BLaER1 (cell line): ENCODE results near the gene DGKB.

ENCODE experiments used
- H3K27ac ChIP-seq: shearing (Covaris generic); formaldehyde crosslinking; 2 replicates; pipeline ENCODE4 v1.8.1; 2022
- H3K27me3 ChIP-seq: shearing (Covaris generic); formaldehyde crosslinking; 2 replicates; pipeline ENCODE4 v1.8.1; 2022
- H3K36me3 ChIP-seq: shearing (Covaris generic); formaldehyde crosslinking; 2 replicates; pipeline ENCODE4 v1.8.1; 2022
- H3K4me1 ChIP-seq: shearing (Covaris generic); formaldehyde crosslinking; 2 replicates; pipeline ENCODE4 v1.8.1; 2022
- H3K4me2 ChIP-seq: shearing (Covaris generic); formaldehyde crosslinking; 2 replicates; pipeline ENCODE4 v1.8.1; 2022
- H3K4me3 ChIP-seq: shearing (Covaris generic); formaldehyde crosslinking; 2 replicates; pipeline ENCODE4 v1.8.1; 2022
- H3K9ac ChIP-seq: shearing (Covaris generic); formaldehyde crosslinking; 2 replicates; pipeline ENCODE4 v1.8.1; 2022
- H3K9me3 ChIP-seq: shearing (Covaris generic); formaldehyde crosslinking; 2 replicates; pipeline ENCODE4 v1.8.1; 2022
- H4K20me1 ChIP-seq: shearing (Covaris generic); formaldehyde crosslinking; 2 replicates; pipeline ENCODE4 v1.8.1; 2022
- Cebpa-rat ChIP-seq: shearing (Covaris generic); IDR thresholded peaks from 2 replicates; pipeline ENCODE4 v1.8.1; 2022

DGKB gene

DNA sequence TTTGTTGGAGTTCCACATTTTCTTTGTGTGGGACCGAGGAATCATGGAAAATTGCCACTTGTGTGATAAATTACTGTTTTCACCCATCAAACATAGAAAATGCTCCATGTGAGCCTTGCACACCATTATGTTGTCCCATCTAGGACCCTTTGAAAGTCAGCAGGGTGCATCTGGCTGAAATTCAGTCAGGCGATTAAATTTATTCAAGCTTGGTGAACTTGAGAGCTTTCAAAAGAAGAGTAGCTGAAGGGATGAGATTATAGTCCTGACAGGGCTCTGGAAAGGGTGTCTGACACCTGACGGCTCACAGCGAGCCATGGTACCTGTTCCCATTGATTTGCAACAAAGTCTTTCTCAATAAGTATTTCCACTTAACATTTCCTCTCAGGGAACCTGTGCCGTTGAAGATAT, 513.4 kb downstream of the DGKB start:
- no peak for TF ChIP-seq Cebpa-rat
- no peak overlapping the region for H3K4me2 ChIP-seq
- no peak overlapping the region for H3K9ac ChIP-seq
- no peak overlapping the region for H3K4me3 ChIP-seq
- no peaks in the 10 kb centered on the region for H4K20me1 ChIP-seq
- no peaks in the 10 kb centered on the region for H3K36me3 ChIP-seq
- no peaks in the 10 kb centered on the region for H3K9me3 ChIP-seq
- H3K27ac ChIP-seq: no peak overlapping the region
- no peaks in the 10 kb centered on the region for H3K4me1 ChIP-seq
- no peaks in the 10 kb centered on the region for H3K27me3 ChIP-seq

GRCh38 chr7:14385074-14385473, 517.5 kb downstream of the DGKB start:
- Histone ChIP-seq H4K20me1 (no peaks in the 10 kb centered on the region), H3K36me3 (no peaks in the 10 kb centered on the region)

DNA sequence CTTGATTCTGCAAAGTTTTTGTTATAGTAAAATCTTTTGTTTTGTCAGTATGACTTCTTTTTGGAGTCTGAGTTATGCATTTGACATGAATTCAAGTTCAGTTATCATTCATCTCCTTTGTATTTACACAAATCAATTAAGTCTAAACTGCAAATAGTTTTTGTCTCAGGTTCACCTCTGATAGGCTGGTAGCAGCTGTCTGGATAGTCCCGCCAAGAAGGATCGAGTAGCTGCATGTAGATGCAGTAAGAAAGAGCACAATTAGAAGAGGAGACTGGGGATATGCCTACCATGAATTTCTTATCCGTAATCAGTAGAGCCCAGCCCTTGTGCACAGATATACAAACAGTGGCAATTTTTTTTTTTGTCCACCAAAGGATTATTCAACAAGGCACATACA, 520.6 kb downstream of the DGKB start:
- H3K4me2 ChIP-seq: 0 out of 2 replicates have a peak overlapping the region, but pooled peaks have one; percentile 5
- no peak for TF ChIP-seq Cebpa-rat
- no peaks in the 10 kb centered on the region for H3K9me3 ChIP-seq
- H4K20me1 ChIP-seq: no peaks in the 10 kb centered on the region
- no peak overlapping the region for H3K27ac ChIP-seq
- H3K4me1 ChIP-seq: peaks cover 19% of the 10 kb centered on the region
- H3K4me3 ChIP-seq: no peak overlapping the region
- H3K9ac ChIP-seq: no peak overlapping the region
- H3K27me3 ChIP-seq: no peaks in the 10 kb centered on the region
- H3K36me3 ChIP-seq: no peaks in the 10 kb centered on the region

More at GRCh38 chr7:14385074-14385473, 517.5 kb downstream of the DGKB start:
- Histone ChIP-seq H3K9ac (no peak overlapping the region), H3K4me2 (no peak overlapping the region), H3K9me3 (no peaks in the 10 kb centered on the region), H3K27me3 (no peaks in the 10 kb centered on the region), H3K4me1 (0 out of 2 replicates have a peak, but pooled peaks cover 6% of the 10 kb centered on the region), H3K27ac (no peak overlapping the region), H3K4me3 (no peak overlapping the region)
- TF ChIP-seq Cebpa-rat: no peak

GRCh38 chr7:14381306-14381705, 521.2 kb downstream of the DGKB start:
- Histone ChIP-seq H4K20me1 (no peaks in the 10 kb centered on the region), H3K27ac (no peak overlapping the region), H3K4me2 (0 out of 2 replicates have a peak overlapping the region, but pooled peaks have one; percentile 5), H3K9ac (no peak overlapping the region), H3K4me3 (no peak overlapping the region), H3K4me1 (peaks cover 26% of the 10 kb centered on the region), H3K9me3 (no peaks in the 10 kb centered on the region), H3K27me3 (no peaks in the 10 kb centered on the region), H3K36me3 (no peaks in the 10 kb centered on the region)
- TF ChIP-seq Cebpa-rat: no peak

GRCh38 chr7:14380881-14381280, 521.7 kb downstream of the DGKB start:
- Histone ChIP-seq H3K4me3 (no peak overlapping the region), H3K36me3 (no peaks in the 10 kb centered on the region), H3K9me3 (no peaks in the 10 kb centered on the region), H3K4me2 (no peak overlapping the region), H3K4me1 (peaks cover 30% of the 10 kb centered on the region), H3K9ac (no peak overlapping the region), H4K20me1 (no peaks in the 10 kb centered on the region), H3K27ac (no peak overlapping the region), H3K27me3 (no peaks in the 10 kb centered on the region)
- no peak for TF ChIP-seq Cebpa-rat

- no peaks in the 10 kb centered on the region for H3K27me3 ChIP-seq
- peak overlapping the region; percentile 64 for H3K4me2 ChIP-seq
- H3K36me3 ChIP-seq: no peaks in the 10 kb centered on the region
- no peak overlapping the region for H3K4me3 ChIP-seq
- H3K4me1 ChIP-seq: peaks cover 50% of the 10 kb centered on the region
- no peak overlapping the region for H3K9ac ChIP-seq
- no peak for TF ChIP-seq Cebpa-rat
- no peaks in the 10 kb centered on the region for H4K20me1 ChIP-seq
- no peaks in the 10 kb centered on the region for H3K9me3 ChIP-seq
- H3K27ac ChIP-seq: peak overlapping the region; percentile 51; the same call in 1 of the 2 replicates
These were observed 524.8 kb downstream of the DGKB start for GRCh38 chr7:14377646-14378266.

DNA sequence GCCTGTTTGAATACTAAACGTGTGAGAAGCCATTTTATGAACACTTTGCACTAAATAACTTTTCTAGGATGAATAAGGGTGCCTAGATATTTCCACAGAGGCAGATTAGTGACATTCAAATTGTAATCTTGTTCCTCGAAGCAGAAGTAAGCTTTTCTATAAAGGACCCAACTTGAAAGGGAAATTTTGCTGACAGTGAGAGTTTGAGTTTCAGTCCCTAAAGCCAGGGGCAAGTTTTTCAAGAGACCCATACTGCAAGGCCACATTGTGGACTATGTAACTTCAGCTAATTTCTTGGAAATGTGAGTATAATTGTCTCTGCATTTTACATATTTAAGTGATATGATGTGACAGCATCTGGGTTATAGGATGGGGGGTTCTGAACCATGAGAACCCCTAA, 525.8 kb downstream of the DGKB start:
- no peaks in the 10 kb centered on the region for H3K27me3 ChIP-seq
- H3K4me2 ChIP-seq: peak overlapping the region; percentile 64
- TF ChIP-seq Cebpa-rat: no peak
- H4K20me1 ChIP-seq: no peaks in the 10 kb centered on the region
- H3K27ac ChIP-seq: peak overlapping the region; percentile 18; the same call in 1 of the 2 replicates
- no peak overlapping the region; the same call in 1 of the 2 replicates for H3K9ac ChIP-seq
- H3K36me3 ChIP-seq: no peaks in the 10 kb centered on the region
- H3K4me3 ChIP-seq: no peak overlapping the region
- H3K9me3 ChIP-seq: no peaks in the 10 kb centered on the region
- peaks cover 47% of the 10 kb centered on the region for H3K4me1 ChIP-seq

GRCh38 chr7:14375998-14376397, 526.6 kb downstream of the DGKB start:
- H3K4me3 ChIP-seq: no peak overlapping the region
- no peak overlapping the region for H3K9ac ChIP-seq
- H3K4me1 ChIP-seq: peaks cover 44% of the 10 kb centered on the region
- no peak for TF ChIP-seq Cebpa-rat
- no peaks in the 10 kb centered on the region for H3K9me3 ChIP-seq
- peak overlapping the region; percentile 64 for H3K4me2 ChIP-seq
- H3K27me3 ChIP-seq: no peaks in the 10 kb centered on the region
- H3K36me3 ChIP-seq: no peaks in the 10 kb centered on the region
- H4K20me1 ChIP-seq: no peaks in the 10 kb centered on the region
- H3K27ac ChIP-seq: no peak overlapping the region

- Histone ChIP-seq H3K4me3 (no peak overlapping the region), H3K36me3 (no peaks in the 10 kb centered on the region), H4K20me1 (no peaks in the 10 kb centered on the region), H3K9me3 (no peaks in the 10 kb centered on the region), H3K27me3 (no peaks in the 10 kb centered on the region), H3K27ac (no peak overlapping the region), H3K9ac (no peak overlapping the region), H3K4me2 (0 out of 2 replicates have a peak overlapping the region, but pooled peaks have one; percentile 11), H3K4me1 (peaks cover 44% of the 10 kb centered on the region)
- no peak for TF ChIP-seq Cebpa-rat
These were observed 528.2 kb downstream of the DGKB start for GRCh38 chr7:14374336-14374735.

DNA sequence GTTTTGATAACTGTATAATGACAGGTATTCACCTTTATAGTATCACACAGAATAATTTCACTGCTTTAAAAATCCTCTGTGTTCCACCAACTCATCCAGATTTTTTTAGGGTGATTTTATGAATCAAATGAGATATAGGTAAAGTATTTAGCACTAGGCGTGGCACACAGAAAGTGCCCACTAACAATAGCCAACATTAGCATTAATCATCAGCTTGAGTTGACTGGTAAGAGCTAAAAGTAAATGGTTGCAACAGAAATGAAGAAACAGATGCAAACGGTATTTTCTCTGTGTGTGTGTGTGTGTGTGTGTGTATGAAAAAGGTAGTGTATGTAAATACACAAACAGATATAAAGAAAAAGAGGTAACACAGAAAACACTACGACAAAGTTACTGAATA, 534.3 kb downstream of the DGKB start:
- no peak for TF ChIP-seq Cebpa-rat
- no peaks in the 10 kb centered on the region for H3K4me1 ChIP-seq
- no peaks in the 10 kb centered on the region for H3K36me3 ChIP-seq
- H3K4me2 ChIP-seq: no peak overlapping the region
- no peaks in the 10 kb centered on the region for H4K20me1 ChIP-seq
- H3K9me3 ChIP-seq: no peaks in the 10 kb centered on the region
- H3K4me3 ChIP-seq: no peak overlapping the region
- H3K27ac ChIP-seq: no peak overlapping the region
- no peak overlapping the region for H3K9ac ChIP-seq
- H3K27me3 ChIP-seq: no peaks in the 10 kb centered on the region
